Hepatocyte (in vitro differentiated cells): ENCODE data around the gene RBFOX1. TPM values are rescaled to one million over a fixed set of nuclear protein-coding genes. Genes with fewer than 3 reads are reported as not detected.

Experiments used
- DNase-seq: peaks from one replicate; pipeline ENCODE4 v3.0.0-alpha.2; 2016; ENCODE audit warnings: low spot score
- H2AFZ ChIP-seq: fragments of 200-600 bp; sonication (generic); 2 replicates; pipeline ENCODE4 v1.6.0; 2016; ENCODE audit warnings: antibody characterized with exemption, mild to moderate bottlenecking
- H3K27ac ChIP-seq: fragments of 200-600 bp; sonication (generic); 2 replicates; pipeline ENCODE4 v1.5.1; 2016; ENCODE audit warnings: mild to moderate bottlenecking
- H3K27me3 ChIP-seq: fragments of 200-600 bp; sonication (generic); 2 replicates; pipeline ENCODE4 v1.6.1; 2016
- H3K36me3 ChIP-seq: fragments of 200-600 bp; sonication (generic); replicated peaks from 2 replicates; pipeline ENCODE4 v1.5.1; 2016; ENCODE audit warnings: low read depth; ENCODE audit not compliant: insufficient read depth
- H3K4me1 ChIP-seq: fragments of 200-600 bp; sonication (generic); 2 replicates; pipeline ENCODE4 v1.5.1; 2016; ENCODE audit warnings: mild to moderate bottlenecking, moderate library complexity; ENCODE audit not compliant: insufficient read depth
- H3K4me2 ChIP-seq: fragments of 200-600 bp; sonication (generic); 2 replicates; pipeline ENCODE4 v1.6.0; 2016
- H3K4me3 ChIP-seq: fragments of 200-600 bp; sonication (generic); 2 replicates; pipeline ENCODE4 v1.5.1; 2016; ENCODE audit warnings: mild to moderate bottlenecking
- H3K79me2 ChIP-seq: fragments of 200-600 bp; sonication (generic); 2 replicates; pipeline ENCODE4 v1.6.0; 2017; ENCODE audit warnings: mild to moderate bottlenecking
- H3K9me2 ChIP-seq: fragments of 200-600 bp; sonication (generic); replicated peaks from 2 replicates; pipeline ENCODE4 v1.6.0; 2017; ENCODE audit warnings: mild to moderate bottlenecking; ENCODE audit not compliant: insufficient read depth
- H3K9me3 ChIP-seq: fragments of 200-600 bp; sonication (generic); 2 replicates; pipeline ENCODE4 v1.5.1; 2016; ENCODE audit warnings: low read depth, mild to moderate bottlenecking
- H4K20me1 ChIP-seq: fragments of 200-600 bp; sonication (generic); 2 replicates; pipeline ENCODE4 v1.6.0; 2016; ENCODE audit warnings: mild to moderate bottlenecking; ENCODE audit not compliant: insufficient read depth, poor library complexity, severe bottlenecking
- CTCF ChIP-seq: fragments of 200-600 bp; sonication (generic); IDR thresholded peaks from 2 replicates; pipeline ENCODE4 v1.5.1; 2016; ENCODE audit warnings: antibody characterized with exemption, mild to moderate bottlenecking; ENCODE audit not compliant: poor library complexity
- EZH2 ChIP-seq: fragments of 200-600 bp; sonication (generic); IDR thresholded peaks from 2 replicates; pipeline ENCODE4 v1.6.1; 2016; ENCODE audit warnings: antibody characterized with exemption, mild to moderate bottlenecking, borderline replicate concordance
- EZH2phosphoT487 ChIP-seq: fragments of 200-600 bp; sonication (generic); IDR thresholded peaks from one replicate; pipeline ENCODE4 v1.6.1; 2018; ENCODE audit warnings: antibody characterized with exemption, mild to moderate bottlenecking, low read depth, moderate library complexity; ENCODE audit not compliant: unreplicated experiment, severe bottlenecking
- WGBS: methylation state at CpG from one replicate; pipeline ENCODE4 v1.1.6; 2016; ENCODE audit warnings: low lambda C conversion rate; ENCODE audit errors: missing lambda C conversion rate; 5-methylcytosine and 5-hydroxymethylcytosine counted together
- polyA plus RNA-seq: library from polyadenylated mRNA; unstranded; fragments of >200 nt; fragmentation: Nextera tagmentation; extraction: Ambion mirVana; gene quantifications from 2 replicates; pipeline ENCODE4 v1.2.1, GENCODE V29; 2016
- total RNA-seq: library from RNA; depleted of rRNA; stranded (reverse); fragments of >200 nt; gene quantifications from 2 replicates; pipeline ENCODE4 v1.2.3, GENCODE V29; 2014

RBFOX1 gene
- total and polyA plus RNA-seq, 2 experiments from 2014 or later, result 1.00 to 1.2 TPM

GRCh38 chr16:7336742-7337141 lies 4.1 kb downstream of the RBFOX1 start:
- no peak for TF ChIP-seq EZH2phosphoT487
- TF ChIP-seq CTCF, result no peak
- no peak for TF ChIP-seq EZH2
- H3K9me3 ChIP-seq, result no peaks in the 10 kb centered on the region
- WGBS, result 74% methylated on average over 1 of the region's 1 CpG

GRCh38 chr16:7338826-7339225 lies 6.2 kb downstream of the RBFOX1 start:
- Histone ChIP-seq H3K4me2 (no peak overlapping the region), H3K36me3 (no peaks in the 10 kb centered on the region), H3K27me3 (no peaks in the 10 kb centered on the region), H2AFZ (no peak overlapping the region), H3K79me2 (no peaks in the 10 kb centered on the region), H4K20me1 (no peaks in the 10 kb centered on the region), H3K9me2 (no peaks in the 10 kb centered on the region), H3K27ac (no peak overlapping the region), H3K9me3 (no peaks in the 10 kb centered on the region), H3K4me1 (no peaks in the 10 kb centered on the region), H3K4me3 (no peak overlapping the region)
- WGBS, result 63% methylated on average over 4 of the region's 4 CpGs
- no peak for DNase-seq
- TF ChIP-seq EZH2, result no peak
- no peak for TF ChIP-seq CTCF
- no peak for TF ChIP-seq EZH2phosphoT487

More at GRCh38 chr16:7336742-7337141, 4.1 kb downstream of the RBFOX1 start:
- Histone ChIP-seq H3K4me1 (no peaks in the 10 kb centered on the region), H3K27ac (no peak overlapping the region), H3K79me2 (no peaks in the 10 kb centered on the region), H2AFZ (no peak overlapping the region), H3K9me2 (no peaks in the 10 kb centered on the region), H3K4me2 (no peak overlapping the region), H3K36me3 (no peaks in the 10 kb centered on the region), H4K20me1 (no peaks in the 10 kb centered on the region), H3K4me3 (no peak overlapping the region), H3K27me3 (no peaks in the 10 kb centered on the region)
- no peak for DNase-seq

- Histone ChIP-seq H3K4me1 (no peaks in the 10 kb centered on the region), H3K36me3 (no peaks in the 10 kb centered on the region), H3K9me3 (no peaks in the 10 kb centered on the region), H2AFZ (no peak overlapping the region), H3K27me3 (no peaks in the 10 kb centered on the region), H3K9me2 (no peaks in the 10 kb centered on the region), H3K79me2 (no peaks in the 10 kb centered on the region), H3K4me2 (no peak overlapping the region), H3K27ac (no peak overlapping the region), H4K20me1 (no peaks in the 10 kb centered on the region), H3K4me3 (no peak overlapping the region)
- 100% methylated on average over 1 of the region's 1 CpG for WGBS
- no peak for DNase-seq
- TF ChIP-seq EZH2, result no peak
- TF ChIP-seq CTCF, result no peak
These were observed 7.1 kb downstream of the RBFOX1 start for GRCh38 chr16:7339700-7340099.

GRCh38 chr16:7340938-7341337 lies 8.3 kb downstream of the RBFOX1 start:
- no peaks in the 10 kb centered on the region for H3K27me3 ChIP-seq
- H2AFZ ChIP-seq, result no peak overlapping the region
- no peaks in the 10 kb centered on the region for H3K79me2 ChIP-seq
- H3K4me2 ChIP-seq, result no peak overlapping the region
- H3K36me3 ChIP-seq, result no peaks in the 10 kb centered on the region
- H4K20me1 ChIP-seq, result no peaks in the 10 kb centered on the region
- no peaks in the 10 kb centered on the region for H3K4me1 ChIP-seq
- no peak for DNase-seq
- H3K9me2 ChIP-seq, result no peaks in the 10 kb centered on the region
- no peaks in the 10 kb centered on the region for H3K9me3 ChIP-seq
- TF ChIP-seq CTCF (no peak), EZH2phosphoT487 (no peak), EZH2 (no peak)
- no peak overlapping the region for H3K4me3 ChIP-seq
- H3K27ac ChIP-seq, result no peak overlapping the region
- 78% methylated on average over 5 of the region's 5 CpGs for WGBS
